Fibroblast of skin of left biceps (primary cell): ENCODE results near the gene RPS25.
"Not testable (repeated sequence)": the region's sequence is repeated elsewhere in the genome, so short reads cannot be mapped to it uniquely, and the experiment has no call there.

Source experiments
- DNase-seq, 2 experiments: peaks; one replicate each; pipeline ENCODE4 v3.0.0-alpha.2; 2013; ENCODE audit warnings: low read depth in 2 of 2

Gene RPS25

GRCh38 chr11:118971646-118972045 lies 46.5 kb downstream of the RPS25 start, which contains the start of gene FOXR1:
Gene FOXR1 (plus strand): TSS chr11:118971761. CDS start chr11:118971932, 171 bp downstream.
- no peak for DNase-seq

DNA sequence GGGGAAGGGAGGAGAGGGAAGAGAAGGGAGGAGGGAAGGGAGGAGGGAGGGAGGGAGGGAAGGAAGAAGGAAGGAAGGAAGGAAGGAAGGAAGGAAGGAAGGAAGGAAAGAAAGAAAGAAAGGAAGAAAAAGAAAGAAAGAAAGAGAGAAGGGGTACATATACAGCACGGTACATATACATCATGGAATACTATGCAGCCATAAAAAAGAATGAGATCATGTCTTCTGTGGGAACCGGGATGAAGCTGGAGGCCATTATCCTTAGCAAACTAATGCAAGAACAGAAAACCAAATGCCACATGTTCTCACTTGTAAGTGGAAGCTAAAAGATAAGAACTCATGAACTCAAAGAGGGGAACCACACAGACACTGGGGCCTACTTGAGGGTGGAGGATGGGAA lies 48.6 kb downstream of the RPS25 start:
- DNase-seq, result not testable (repeated sequence)
